B cell (primary cell): ENCODE results near the gene IFRD2. TPM values are rescaled to one million over a fixed set of nuclear protein-coding genes. Genes with fewer than 3 reads are reported as not detected.

Source experiments
- ATAC-seq: fragments of 200-7000 bp; cut with Tn5 transposase; one replicate; pipeline ENCODE4 v1.10.0; 2021; ENCODE audit warnings: low read depth, mild to moderate bottlenecking, moderate number of reproducible peaks, moderate library complexity
- CTCF ChIA-PET: fragments of 350-600 bp; sonication (Branson Sonifier 250); formaldehyde crosslinking; loops from one replicate; lab custom pipeline; 2021; ENCODE audit warnings: antibody characterized with exemption, inconsistent platforms; lab: Charles Lee
- POLR2A ChIA-PET: fragments of 350-600 bp; sonication (Branson Sonifier 250); formaldehyde crosslinking; loops from one replicate; lab custom pipeline; 2021; ENCODE audit warnings: antibody characterized with exemption; lab: Charles Lee
- DNase-seq: peaks from one replicate; pipeline ENCODE4 v3.0.0; 2013
- H2AFZ ChIP-seq: 2 replicates; pipeline ENCODE4 v1.6.1; 2012; ENCODE audit warnings: mild to moderate bottlenecking, low read depth, low read length; ENCODE audit not compliant: insufficient read depth, poor library complexity, severe bottlenecking
- H3K27ac ChIP-seq, 2 donors: 1 replicate in 1 of 2; 2 replicates in 1 of 2; pipeline ENCODE4 v1.5.1; 2012 to 2013; ENCODE audit warnings: low read length in 2 of 2, mild to moderate bottlenecking in 2 of 2, moderate library complexity in 1 of 2
- H3K27me3 ChIP-seq, 4 experiments: fragments of 200-600 bp in 1 of 4; sonication (generic) in 1 of 4; replicated peaks in 1 of 4; 1 replicate in 2 of 4; 2 replicates in 2 of 4; pipeline versions ENCODE4 v1.6.1 to v1.7.0; 2013 to 2016; ENCODE audit warnings: low read length in 3 of 4, mild to moderate bottlenecking in 2 of 4, mixed read lengths in 1 of 4, moderate library complexity in 1 of 4; ENCODE audit not compliant: insufficient read depth in 4 of 4, control insufficient read depth in 3 of 4; ENCODE audit errors: control extremely low read depth in 1 of 4
- H3K36me3 ChIP-seq, 2 experiments: replicated peaks in 1 of 2; 1 replicate in 1 of 2; 2 replicates in 1 of 2; pipeline versions ENCODE4 v1.6.1 to v1.7.1; 2013; ENCODE audit warnings: low read length in 1 of 2; ENCODE audit not compliant: insufficient read depth in 2 of 2, control insufficient read depth in 1 of 2; ENCODE audit errors: control extremely low read depth in 1 of 2, extremely low read depth in 1 of 2
- H3K4me1 ChIP-seq, 2 donors: fragments of 200-600 bp in 1 of 2; sonication (generic) in 1 of 2; 1 replicate in 1 of 2; 2 replicates in 1 of 2; pipeline versions ENCODE4 v1.5.1 to v1.6.1; 2013 to 2017; ENCODE audit warnings: low read length in 2 of 2; ENCODE audit not compliant: control insufficient read depth in 2 of 2, insufficient read depth in 2 of 2
- H3K4me2 ChIP-seq: replicated peaks from 2 replicates; pipeline ENCODE3; 2012; ENCODE audit warnings: mild to moderate bottlenecking, low read depth, low read length; ENCODE audit not compliant: poor library complexity, severe bottlenecking
- H3K4me3 ChIP-seq, 5 experiments: fragments of 200-600 bp in 1 of 5; sonication (generic) in 1 of 5; 1 replicate in 3 of 5; 2 replicates in 2 of 5; pipeline versions ENCODE4 v1.5.1 to v1.7.0; 2011 to 2016; ENCODE audit warnings: low read length in 4 of 5, mild to moderate bottlenecking in 4 of 5, low read depth in 2 of 5, control low read depth in 1 of 5, moderate library complexity in 1 of 5; ENCODE audit not compliant: insufficient read depth in 1 of 5; ENCODE audit errors: control extremely low read depth in 1 of 5, extremely low read depth in 1 of 5
- H3K79me2 ChIP-seq: fragments of 200-600 bp; sonication (generic); one replicate; pipeline ENCODE4 v1.6.0; 2016; ENCODE audit warnings: low read length; ENCODE audit not compliant: control insufficient read depth, insufficient read depth
- H3K9ac ChIP-seq: fragments of 200-600 bp; sonication (generic); 2 replicates; pipeline ENCODE4 v1.6.1; 2017; ENCODE audit warnings: mild to moderate bottlenecking, low read length, moderate library complexity
- H3K9me3 ChIP-seq, 3 donors: one replicate each; pipeline versions ENCODE4 v1.6.1 to v1.7.1; 2013; ENCODE audit warnings: low read length in 2 of 3; ENCODE audit not compliant: control insufficient read depth in 2 of 3, insufficient read depth in 1 of 3; ENCODE audit errors: control extremely low read depth in 1 of 3
- H4K20me1 ChIP-seq: 2 replicates; pipeline ENCODE4 v1.6.0; 2012; ENCODE audit warnings: mild to moderate bottlenecking, low read length; ENCODE audit not compliant: insufficient read depth, control insufficient read depth, poor library complexity, severe bottlenecking
- H3K27ac Mint-ChIP-seq: one replicate; pipeline ENCODE4 v1.8.0; 2021; ENCODE audit warnings: mixed read lengths
- H3K27me3 Mint-ChIP-seq: one replicate; pipeline ENCODE4 v1.8.0; 2021; ENCODE audit warnings: mixed read lengths
- H3K4me1 Mint-ChIP-seq: one replicate; pipeline ENCODE4 v1.8.0; 2021; ENCODE audit warnings: mixed read lengths
- H3K4me3 Mint-ChIP-seq: one replicate; pipeline ENCODE4 v1.8.0; 2021; ENCODE audit warnings: mixed read lengths
- H3K9me3 Mint-ChIP-seq: one replicate; pipeline ENCODE4 v1.8.0; 2022; ENCODE audit warnings: mixed read lengths; ENCODE audit not compliant: insufficient read depth
- EZH2 ChIP-seq: IDR thresholded peaks from 2 replicates; pipeline ENCODE4 v1.6.1; 2012; ENCODE audit warnings: borderline replicate concordance, low read depth, mild to moderate bottlenecking, moderate library complexity, low read length; ENCODE audit not compliant: insufficient read depth, poor library complexity, severe bottlenecking
- WGBS: methylation state at CpG from one replicate; pipeline ENCODE4 v1.1.5; 2013; ENCODE audit warnings: missing lambda C conversion rate; ENCODE audit not compliant: insufficient coverage; 5-methylcytosine and 5-hydroxymethylcytosine counted together
- intact Hi-C: fragments of 100-400 bp; cut with micrococcal nuclease; formaldehyde crosslinking; loops from one replicate; pipeline ENCODE4 v1.10.0; 2022
- polyA plus RNA-seq: library from polyadenylated mRNA; depleted of rRNA; stranded (reverse); fragments of >200 nt; gene quantifications from 2 replicates; pipeline ENCODE4 v1.2.3, GENCODE V29; 2012
- total RNA-seq, 2 donors: library from RNA; stranded (reverse); fragments of 120-200 nt in 1 of 2; gene quantifications; 1 replicate in 1 of 2; 2 replicates in 1 of 2; pipeline versions ENCODE4 v1.2.3 to v1.2.4, GENCODE V29; 2013 to 2022
- TF ChIP-seq, protein P1 (sequence below): fragments of 200-600 bp; IDR thresholded peaks from one replicate; pipeline ENCODE4 v1.8.0; 2022; ENCODE audit warnings: antibody characterized with exemption, mild to moderate bottlenecking

IFRD2 gene
- total and polyA plus RNA-seq, 2 donors (not counting 1 experiment from before 2014, with no cell fraction given), result 63.4 to 80.1 TPM

- H3K79me2 ChIP-seq, result no peaks in the 10 kb centered on the region
- no peaks in the 10 kb centered on the region for H3K9me3 Mint-ChIP-seq
- no peak overlapping the region for H3K27ac ChIP-seq
- peaks cover 0 to 42% (median 14%) of the 10 kb centered on the region in 4 experiments for H3K27me3 ChIP-seq
- H3K9me3 ChIP-seq, result peaks cover 0 to 3% (median 0%) of the 10 kb centered on the region in 3 donors
- no peak overlapping the region for H2AFZ ChIP-seq
- H3K4me1 ChIP-seq, result peaks cover 19 to 21% of the 10 kb centered on the region in 2 donors
- no peak overlapping the region for H3K4me2 ChIP-seq
- H4K20me1 ChIP-seq, result peaks cover 2% of the 10 kb centered on the region
- DNase-seq (no peak), ATAC-seq (no peak)
- POLR2A ChIA-PET, result no interaction called here
- TF ChIP-seq EZH2, result no peak
- TF ChIP-seq, protein P1, sequence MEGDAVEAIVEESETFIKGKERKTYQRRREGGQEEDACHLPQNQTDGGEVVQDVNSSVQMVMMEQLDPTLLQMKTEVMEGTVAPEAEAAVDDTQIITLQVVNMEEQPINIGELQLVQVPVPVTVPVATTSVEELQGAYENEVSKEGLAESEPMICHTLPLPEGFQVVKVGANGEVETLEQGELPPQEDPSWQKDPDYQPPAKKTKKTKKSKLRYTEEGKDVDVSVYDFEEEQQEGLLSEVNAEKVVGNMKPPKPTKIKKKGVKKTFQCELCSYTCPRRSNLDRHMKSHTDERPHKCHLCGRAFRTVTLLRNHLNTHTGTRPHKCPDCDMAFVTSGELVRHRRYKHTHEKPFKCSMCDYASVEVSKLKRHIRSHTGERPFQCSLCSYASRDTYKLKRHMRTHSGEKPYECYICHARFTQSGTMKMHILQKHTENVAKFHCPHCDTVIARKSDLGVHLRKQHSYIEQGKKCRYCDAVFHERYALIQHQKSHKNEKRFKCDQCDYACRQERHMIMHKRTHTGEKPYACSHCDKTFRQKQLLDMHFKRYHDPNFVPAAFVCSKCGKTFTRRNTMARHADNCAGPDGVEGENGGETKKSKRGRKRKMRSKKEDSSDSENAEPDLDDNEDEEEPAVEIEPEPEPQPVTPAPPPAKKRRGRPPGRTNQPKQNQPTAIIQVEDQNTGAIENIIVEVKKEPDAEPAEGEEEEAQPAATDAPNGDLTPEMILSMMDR, result no peak
- H3K4me1 Mint-ChIP-seq, result peaks cover 14% of the 10 kb centered on the region
- 92% methylated on average over 1 of the region's 8 CpGs for WGBS
- CTCF ChIA-PET, result interaction anchor here (0.8 to 3.1 kb wide), 6 partner anchors 8 to 159 kb away, joined by 3 to 14 read pairs (median 4); partner anchors contain the start of gene HYAL2
- H3K36me3 ChIP-seq, result no peaks in the 10 kb centered on the region
- H3K9ac ChIP-seq, result no peak overlapping the region
- H3K4me3 ChIP-seq, result no peak overlapping the region
- no peak overlapping the region for H3K27ac Mint-ChIP-seq
- intact Hi-C loops, result no loop called here
- no peak overlapping the region for H3K4me3 Mint-ChIP-seq
- peaks cover 18% of the 10 kb centered on the region for H3K27me3 Mint-ChIP-seq
These were observed 12.8 kb downstream of the IFRD2 start for GRCh38 chr3:50279255-50280016.

DNA sequence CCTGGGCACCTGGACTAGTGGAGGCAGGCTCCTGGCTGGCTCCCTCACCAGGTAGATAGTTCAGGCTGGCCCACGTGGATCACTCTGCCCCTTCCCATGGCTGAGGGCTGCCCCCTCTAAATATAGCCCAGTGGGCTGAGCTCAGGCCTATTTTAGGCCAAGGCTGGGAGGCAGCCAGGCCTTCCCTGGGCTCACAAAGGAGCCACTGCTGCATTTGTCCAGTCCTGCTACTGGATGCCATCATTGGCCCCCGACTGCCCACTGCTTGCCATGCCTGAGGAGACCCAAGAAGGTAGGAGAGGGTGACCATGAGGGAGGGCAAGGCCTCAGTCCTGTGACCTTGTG, 13.4 kb downstream of the IFRD2 start, which contains the start of gene LSMEM2:
Gene LSMEM2, plus strand, starts transcription at position 208 of the 345 bp plus-strand sequence. Its CDS starts 27 bp downstream, at position 235.
- H3K27ac ChIP-seq, result no peak within 1 kb of the TSS
- 92% methylated on average over 2 of the region's 2 CpGs for WGBS
- peaks cover 0 to 48% (median 20%) of the 10 kb centered on the region in 4 experiments for H3K27me3 ChIP-seq
- no peak for DNase-seq
- H3K4me3 Mint-ChIP-seq, result no peak within 1 kb of the TSS
- peaks cover 0 to 3% (median 0%) of the 10 kb centered on the region in 3 donors for H3K9me3 ChIP-seq
- H3K4me1 Mint-ChIP-seq, result peaks cover 19% of the 10 kb centered on the region
- ChIA-PET POLR2A (no interaction called here), CTCF (interaction anchor here (1.0 to 3.1 kb wide), 5 partner anchors 8 to 159 kb away, joined by 3 to 14 read pairs (median 4); no protein-coding TSS in a partner anchor)
- no peak within 1 kb of the TSS for H3K27ac Mint-ChIP-seq
- no peak within 1 kb of the TSS for H3K9ac ChIP-seq
- H4K20me1 ChIP-seq, result peaks cover 8% of the 10 kb centered on the region
- no peak within 1 kb of the TSS for H3K4me3 ChIP-seq
- no peaks in the 10 kb centered on the region for H3K9me3 Mint-ChIP-seq
- H3K36me3 ChIP-seq, result no peaks in the 10 kb centered on the region
- H3K27me3 Mint-ChIP-seq, result peaks cover 23% of the 10 kb centered on the region
- no peak within 1 kb of the TSS for H2AFZ ChIP-seq
- no peak for ATAC-seq
- TF ChIP-seq, protein P1, result no peak
- no peak for TF ChIP-seq EZH2
- H3K79me2 ChIP-seq, result no peaks in the 10 kb centered on the region
- intact Hi-C loops, result no loop called here
- no peak within 1 kb of the TSS for H3K4me2 ChIP-seq
- H3K4me1 ChIP-seq, result peaks cover 25 to 27% of the 10 kb centered on the region in 2 donors
